Measurements from ENCODE around the gene CEBPE. TPM values are rescaled to one million over a fixed set of nuclear protein-coding genes. Genes with fewer than 3 reads are reported as not detected.

CEBPE gene
- polyA plus RNA-seq, 1 of the 3 experiments (the other 2 are of a cell fraction) = not detected

DNA sequence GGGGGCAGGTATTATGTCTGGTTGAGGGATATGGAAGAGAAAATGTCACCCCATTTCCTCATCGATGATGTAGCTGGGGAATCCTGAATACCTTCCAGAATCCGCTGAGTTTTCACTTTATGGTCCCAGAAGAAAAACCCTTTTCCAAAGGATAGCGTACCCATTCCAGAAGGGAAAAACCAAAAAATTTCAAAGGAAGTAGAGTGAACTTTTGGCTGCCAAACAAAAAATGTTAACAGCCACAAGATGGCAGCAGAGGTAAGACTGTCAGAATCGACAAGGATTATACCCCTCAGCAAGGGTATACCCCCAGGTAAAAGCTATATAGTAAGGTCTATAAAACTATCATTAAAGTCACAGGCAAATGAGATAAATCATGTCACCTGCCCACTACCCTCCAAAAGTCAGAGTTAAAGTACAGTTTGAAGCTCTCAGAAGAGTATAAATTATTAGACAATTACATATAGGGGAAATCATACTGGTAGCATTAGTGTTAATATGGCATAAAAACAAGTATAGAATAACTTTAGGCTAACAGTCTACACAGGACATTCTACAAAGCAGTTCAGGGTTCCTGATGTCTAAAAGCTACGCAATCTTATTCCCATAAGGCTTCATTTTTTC is 42.2 kb downstream of the CEBPE start:
- H3K4me1 ChIP-seq (ENCODE audit: control insufficient read depth in 1 of 2, insufficient read depth in 2 of 2, low read depth in 1 of 2, low read length in 1 of 2) = peaks cover 6 to 30% of the 10 kb centered on the region in 2 experiments
- H3K9me3 ChIP-seq = no peaks in the 10 kb centered on the region
- H2AFZ ChIP-seq (ENCODE audit: low read depth) = no peak overlapping the region
- peak; percentile 48 for DNase-seq
- H3K27me3 ChIP-seq (ENCODE audit: insufficient read depth) = no peaks in the 10 kb centered on the region
- no peaks in the 10 kb centered on the region for H3K9me2 ChIP-seq
- WGBS (ENCODE audit: low lambda C conversion rate) = 59% methylated on average over 5 of the region's 5 CpGs
- no peak overlapping the region for H3K4me3 ChIP-seq (ENCODE audit: low read depth in 2 of 2, low read length in 1 of 2)
- H3K27ac ChIP-seq (ENCODE audit: low read depth in 2 of 2, low read length in 1 of 2) = 0 out of 4 replicates have a peak overlapping the region, but pooled peaks of 1 of the 2 experiments have one; percentile 75
- H3K4me2 ChIP-seq = no peak overlapping the region
- no peak overlapping the region for H3K9ac ChIP-seq
- peaks cover 60% of the 10 kb centered on the region for H3F3A ChIP-seq (replicated peaks; ENCODE audit: insufficient read depth)
- TF ChIP-seq RXRA (IDR thresholded peaks at IDR 0.05; ENCODE audit: borderline replicate concordance, low read depth) (no peak), RCOR1 (IDR thresholded peaks at IDR 0.05; ENCODE audit: low read length) (no peak), GATA2 (CRISPR knock-in tag; IDR thresholded peaks at IDR 0.05) (no peak), SIN3A (IDR thresholded peaks at IDR 0.05; ENCODE audit: borderline replicate concordance, low read depth, low read length) (no peak), RAD21 (IDR thresholded peaks at IDR 0.05; ENCODE audit: low read length) (peak; percentile 41)
- TF ChIP-seq, protein P1, sequence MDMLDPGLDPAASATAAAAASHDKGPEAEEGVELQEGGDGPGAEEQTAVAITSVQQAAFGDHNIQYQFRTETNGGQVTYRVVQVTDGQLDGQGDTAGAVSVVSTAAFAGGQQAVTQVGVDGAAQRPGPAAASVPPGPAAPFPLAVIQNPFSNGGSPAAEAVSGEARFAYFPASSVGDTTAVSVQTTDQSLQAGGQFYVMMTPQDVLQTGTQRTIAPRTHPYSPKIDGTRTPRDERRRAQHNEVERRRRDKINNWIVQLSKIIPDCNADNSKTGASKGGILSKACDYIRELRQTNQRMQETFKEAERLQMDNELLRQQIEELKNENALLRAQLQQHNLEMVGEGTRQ (IDR thresholded peaks at IDR 0.05; ENCODE audit: borderline replicate concordance, low read depth, low read length) = no peak
- TF ChIP-seq, protein P2, sequence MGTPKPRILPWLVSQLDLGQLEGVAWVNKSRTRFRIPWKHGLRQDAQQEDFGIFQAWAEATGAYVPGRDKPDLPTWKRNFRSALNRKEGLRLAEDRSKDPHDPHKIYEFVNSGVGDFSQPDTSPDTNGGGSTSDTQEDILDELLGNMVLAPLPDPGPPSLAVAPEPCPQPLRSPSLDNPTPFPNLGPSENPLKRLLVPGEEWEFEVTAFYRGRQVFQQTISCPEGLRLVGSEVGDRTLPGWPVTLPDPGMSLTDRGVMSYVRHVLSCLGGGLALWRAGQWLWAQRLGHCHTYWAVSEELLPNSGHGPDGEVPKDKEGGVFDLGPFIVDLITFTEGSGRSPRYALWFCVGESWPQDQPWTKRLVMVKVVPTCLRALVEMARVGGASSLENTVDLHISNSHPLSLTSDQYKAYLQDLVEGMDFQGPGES (IDR thresholded peaks at IDR 0.05; ENCODE audit: low read depth, low read length) = no peak
- TF ChIP-seq, protein P3, sequence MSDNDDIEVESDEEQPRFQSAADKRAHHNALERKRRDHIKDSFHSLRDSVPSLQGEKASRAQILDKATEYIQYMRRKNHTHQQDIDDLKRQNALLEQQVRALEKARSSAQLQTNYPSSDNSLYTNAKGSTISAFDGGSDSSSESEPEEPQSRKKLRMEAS (IDR thresholded peaks at IDR 0.05; ENCODE audit: low read depth) = no peak
- TF ChIP-seq, protein P4, sequence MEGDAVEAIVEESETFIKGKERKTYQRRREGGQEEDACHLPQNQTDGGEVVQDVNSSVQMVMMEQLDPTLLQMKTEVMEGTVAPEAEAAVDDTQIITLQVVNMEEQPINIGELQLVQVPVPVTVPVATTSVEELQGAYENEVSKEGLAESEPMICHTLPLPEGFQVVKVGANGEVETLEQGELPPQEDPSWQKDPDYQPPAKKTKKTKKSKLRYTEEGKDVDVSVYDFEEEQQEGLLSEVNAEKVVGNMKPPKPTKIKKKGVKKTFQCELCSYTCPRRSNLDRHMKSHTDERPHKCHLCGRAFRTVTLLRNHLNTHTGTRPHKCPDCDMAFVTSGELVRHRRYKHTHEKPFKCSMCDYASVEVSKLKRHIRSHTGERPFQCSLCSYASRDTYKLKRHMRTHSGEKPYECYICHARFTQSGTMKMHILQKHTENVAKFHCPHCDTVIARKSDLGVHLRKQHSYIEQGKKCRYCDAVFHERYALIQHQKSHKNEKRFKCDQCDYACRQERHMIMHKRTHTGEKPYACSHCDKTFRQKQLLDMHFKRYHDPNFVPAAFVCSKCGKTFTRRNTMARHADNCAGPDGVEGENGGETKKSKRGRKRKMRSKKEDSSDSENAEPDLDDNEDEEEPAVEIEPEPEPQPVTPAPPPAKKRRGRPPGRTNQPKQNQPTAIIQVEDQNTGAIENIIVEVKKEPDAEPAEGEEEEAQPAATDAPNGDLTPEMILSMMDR (IDR thresholded peaks at IDR 0.05) = peak; percentile 80
- H4K20me1 ChIP-seq (ENCODE audit: insufficient read depth) = no peaks in the 10 kb centered on the region
- CTCF ChIA-PET = interaction anchor here (0.6 to 5.8 kb wide), 33 partner anchors 9 to 249 kb away, joined by 3 to 73 read pairs (median 5); partner anchors contain the start of genes ACIN1, C14orf119, CDH24 and HAUS4
- POLR2A ChIA-PET = interaction anchor here (0.8 kb wide), 1 partner anchor 18 kb away, joined by 3 read pairs; the partner anchor contains the start of genes ACIN1 and C14orf119
- H3K36me3 ChIP-seq (replicated peaks in 1 of 2; ENCODE audit: control insufficient read depth in 1 of 2, insufficient read depth in 2 of 2, low read length in 1 of 2) = peaks cover 74 to 87% of the 10 kb centered on the region in 2 experiments
- peaks cover 39% of the 10 kb centered on the region for H3K79me2 ChIP-seq (ENCODE audit: insufficient read depth)

DNA sequence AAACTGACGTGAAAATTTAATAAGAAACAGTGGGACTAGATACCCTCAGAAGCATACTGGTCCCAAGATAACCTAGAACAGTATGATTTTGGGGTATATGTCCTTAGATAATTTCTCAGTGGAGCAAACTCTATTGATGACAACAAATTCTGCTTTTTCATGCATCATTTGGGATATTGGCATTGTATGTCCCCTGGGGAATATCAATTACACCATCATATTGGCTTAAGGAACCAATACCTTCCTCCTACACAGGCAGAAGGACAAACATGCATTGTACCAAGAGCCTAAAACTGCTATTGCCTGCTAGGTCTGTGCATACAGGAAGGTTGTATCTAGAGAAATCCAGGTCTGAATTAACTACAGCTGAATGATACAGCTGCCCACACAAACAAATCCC is 44.1 kb downstream of the CEBPE start:
- Histone ChIP-seq H3K9me2 (no peaks in the 10 kb centered on the region), H3K9ac (no peak overlapping the region), H3K4me1 (ENCODE audit: control insufficient read depth in 1 of 2, insufficient read depth in 2 of 2, low read depth in 1 of 2, low read length in 1 of 2) (peaks cover 16 to 29% of the 10 kb centered on the region in 2 experiments), H3K79me2 (ENCODE audit: insufficient read depth) (peaks cover 48% of the 10 kb centered on the region), H3K9me3 (no peaks in the 10 kb centered on the region), H4K20me1 (ENCODE audit: insufficient read depth) (no peaks in the 10 kb centered on the region), H3K4me3 (ENCODE audit: low read depth in 2 of 2, low read length in 1 of 2) (no peak overlapping the region), H3K4me2 (no peak overlapping the region), H3K36me3 (replicated peaks in 1 of 2; ENCODE audit: control insufficient read depth in 1 of 2, insufficient read depth in 2 of 2, low read length in 1 of 2) (peaks cover 57 to 68% of the 10 kb centered on the region in 2 experiments), H3K27ac (ENCODE audit: low read depth in 2 of 2, low read length in 1 of 2) (no peak overlapping the region), H3K27me3 (ENCODE audit: insufficient read depth) (no peaks in the 10 kb centered on the region), H2AFZ (ENCODE audit: low read depth) (no peak overlapping the region), H3F3A (replicated peaks; ENCODE audit: insufficient read depth) (peaks cover 45% of the 10 kb centered on the region)
- ChIA-PET CTCF (interaction anchor here (0.6 to 2.9 kb wide), 4 partner anchors 46 to 109 kb away, joined by 3 to 7 read pairs (median 4); no protein-coding TSS in a partner anchor), POLR2A (no interaction called here)
- TF ChIP-seq MEF2A (IDR thresholded peaks at IDR 0.05; ENCODE audit: borderline replicate concordance, low read depth) (no peak), MXI1 (IDR thresholded peaks at IDR 0.05; ENCODE audit: low read depth, low read length) (no peak), GATA2 (CRISPR knock-in tag; IDR thresholded peaks at IDR 0.05) (no peak), TAF1 (IDR thresholded peaks at IDR 0.05; ENCODE audit: borderline replicate concordance, low read depth, low read length) (no peak), YY1 (IDR thresholded peaks at IDR 0.05; ENCODE audit: low read depth) (no peak)
- DNase-seq = no peak
- WGBS (ENCODE audit: low lambda C conversion rate) = 94% methylated on average over 1 of the region's 1 CpG

All from SK-N-SH (cell line).